ENCODE data around the gene STXBP6.

GRCh38 chr14:24954037-24954699 lies 95.8 kb downstream of the STXBP6 start:
- no peak for TF ChIP-seq CTCF (conservative IDR thresholded peaks at IDR 0.05; ENCODE audit: low read depth, low read length)
- no peak for TF ChIP-seq EZH2 (IDR thresholded peaks at IDR 0.05; ENCODE audit: borderline replicate concordance, low read depth, low read length, poor library complexity, severe bottlenecking)
